Measurements from ENCODE around the gene KCNA1. TPM values are rescaled to one million over a fixed set of nuclear protein-coding genes. Genes with fewer than 3 reads are reported as not detected.
"Not testable (repeated sequence)": the region's sequence is repeated elsewhere in the genome, so short reads cannot be mapped to it uniquely, and the experiment has no call there.

Gene KCNA1
- total RNA-seq, 4 donors from 2014 or later, result 0.27 to 3.9 (median 2.7) TPM

DNA sequence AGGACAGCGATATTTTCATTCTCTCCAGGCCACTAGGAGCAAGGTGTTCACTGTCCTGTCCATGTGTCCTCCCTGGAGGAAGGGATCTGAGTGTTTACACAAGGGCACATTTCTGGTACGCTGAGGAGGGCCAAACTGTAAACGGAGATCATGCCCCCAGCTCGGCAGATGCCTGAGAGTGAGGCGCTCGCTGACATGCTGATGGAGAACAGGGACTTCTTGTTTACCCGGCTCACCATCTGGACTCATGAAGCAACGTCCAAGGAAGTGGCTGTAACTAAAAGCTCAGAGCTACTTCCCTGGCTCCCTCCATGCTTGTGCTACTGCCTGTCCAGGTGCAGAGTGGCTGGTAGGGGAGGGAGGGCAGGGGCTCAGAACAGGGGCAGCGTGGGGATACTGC lies 43.4 kb upstream of the KCNA1 start:
- no peak for TF ChIP-seq POLR2A (IDR thresholded peaks at IDR 0.05)
- TF ChIP-seq CTCF (IDR thresholded peaks at IDR 0.05), result no peak
- H3K27ac ChIP-seq, result no peak overlapping the region
- no peaks in the 10 kb centered on the region for H3K9me3 ChIP-seq
- H3K4me1 ChIP-seq, result no peaks in the 10 kb centered on the region
- intact Hi-C loops (cut with DNase I), result no loop called here
- no peaks in the 10 kb centered on the region for H3K27me3 ChIP-seq
- no peak overlapping the region for H3K4me3 ChIP-seq (replicated peaks in 1 of 3)
- DNase-seq, result no peak
- 46 to 48% methylated on average over 9 of the region's 9 CpGs for WGBS, 2 donors
- no peaks in the 10 kb centered on the region for H3K36me3 ChIP-seq

GRCh38 chr12:4867384-4867783 lies 42.3 kb upstream of the KCNA1 start:
- no peak for TF ChIP-seq POLR2A (IDR thresholded peaks at IDR 0.05)
- 84 to 87% methylated on average over 5 of the region's 5 CpGs for WGBS, 2 donors
- Histone ChIP-seq H3K4me1 (no peaks in the 10 kb centered on the region), H3K27ac (no peak overlapping the region), H3K27me3 (no peaks in the 10 kb centered on the region), H3K4me3 (replicated peaks in 1 of 3) (no peak overlapping the region), H3K36me3 (no peaks in the 10 kb centered on the region), H3K9me3 (no peaks in the 10 kb centered on the region)
- DNase-seq, result no peak
- intact Hi-C loops (cut with DNase I), result no loop called here

DNA sequence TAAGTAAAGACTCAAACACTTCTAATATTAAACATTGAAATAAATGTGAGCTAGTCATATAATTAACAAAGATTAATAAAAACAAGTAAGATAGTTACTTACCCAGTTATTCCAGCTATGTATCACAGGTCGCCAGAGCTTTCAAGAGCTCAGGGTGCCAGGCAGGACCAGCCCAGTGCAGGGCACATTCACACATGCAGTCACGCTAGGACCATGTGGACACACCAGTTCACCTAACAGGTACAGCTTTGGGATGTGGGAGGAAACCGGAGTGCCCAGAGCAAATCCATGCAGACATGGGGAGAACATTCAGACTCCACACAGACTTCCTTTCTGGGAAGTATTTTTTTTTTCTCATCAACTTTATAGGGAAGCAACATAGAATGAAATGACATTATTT lies 39.3 kb upstream of the KCNA1 start:
- no peak for DNase-seq
- intact Hi-C loops (cut with DNase I), result no loop called here
- Histone ChIP-seq H3K27ac (no peak overlapping the region), H3K4me3 (replicated peaks in 1 of 3) (no peak overlapping the region), H3K27me3 (peaks cover 3% of the 10 kb centered on the region), H3K9me3 (no peaks in the 10 kb centered on the region), H3K4me1 (no peaks in the 10 kb centered on the region), H3K36me3 (no peaks in the 10 kb centered on the region)
- 88 to 89% methylated on average over 3 of the region's 3 CpGs for WGBS, 2 donors
- TF ChIP-seq CTCF (IDR thresholded peaks at IDR 0.05) (no peak), POLR2A (IDR thresholded peaks at IDR 0.05) (no peak)

- H3K27ac ChIP-seq, result no peak overlapping the region
- H3K27me3 ChIP-seq, result peaks cover 3% of the 10 kb centered on the region
- WGBS, 2 donors, result 82 to 88% methylated on average over 9 of the region's 9 CpGs
- no peak for TF ChIP-seq CTCF (IDR thresholded peaks at IDR 0.05)
- no peak for TF ChIP-seq POLR2A (IDR thresholded peaks at IDR 0.05)
- no peaks in the 10 kb centered on the region for H3K9me3 ChIP-seq
- DNase-seq, result no peak
- no peaks in the 10 kb centered on the region for H3K36me3 ChIP-seq
- no peak overlapping the region for H3K4me3 ChIP-seq (replicated peaks in 1 of 3)
- no peaks in the 10 kb centered on the region for H3K4me1 ChIP-seq
- intact Hi-C loops (cut with DNase I), result no loop called here
Measured at GRCh38 chr12:4871514-4871913, 38.2 kb upstream of the KCNA1 start.

GRCh38 chr12:4873947-4874346 lies 35.8 kb upstream of the KCNA1 start:
- Histone ChIP-seq H3K4me3 (replicated peaks in 1 of 3) (no peak overlapping the region), H3K27me3 (peaks cover 3% of the 10 kb centered on the region), H3K9me3 (no peaks in the 10 kb centered on the region), H3K27ac (no peak overlapping the region), H3K4me1 (no peaks in the 10 kb centered on the region), H3K36me3 (no peaks in the 10 kb centered on the region)
- DNase-seq, result no peak
- 75 to 76% methylated on average over 1 of the region's 1 CpG for WGBS, 2 donors
- intact Hi-C loops (cut with DNase I), result no loop called here
- no peak for TF ChIP-seq CTCF (IDR thresholded peaks at IDR 0.05)
- TF ChIP-seq POLR2A (IDR thresholded peaks at IDR 0.05), result no peak

DNA sequence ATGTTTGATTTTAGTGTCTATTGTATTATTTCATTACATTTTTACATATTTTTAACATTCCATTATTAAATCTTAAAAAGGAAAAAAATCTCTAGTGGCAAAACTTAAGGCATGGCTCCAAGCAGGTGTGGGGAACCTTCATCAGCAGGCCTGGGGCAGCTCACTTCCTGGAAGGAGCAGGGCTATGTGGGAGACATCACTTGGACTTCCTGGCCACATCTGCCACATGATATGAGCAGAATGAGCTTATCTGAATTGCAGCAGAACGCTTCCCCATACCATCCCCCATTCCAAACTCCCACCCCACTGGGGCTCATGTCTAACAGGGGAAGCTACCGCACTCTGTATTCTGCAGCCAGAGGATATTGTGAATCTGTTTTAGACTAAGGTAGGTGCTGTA lies 35.0 kb upstream of the KCNA1 start:
- intact Hi-C loops (cut with DNase I), result no loop called here
- Histone ChIP-seq H3K4me1 (no peaks in the 10 kb centered on the region), H3K9me3 (no peaks in the 10 kb centered on the region), H3K4me3 (replicated peaks in 1 of 3) (no peak overlapping the region), H3K27me3 (peaks cover 3% of the 10 kb centered on the region), H3K27ac (no peak overlapping the region), H3K36me3 (no peaks in the 10 kb centered on the region)
- DNase-seq, result no peak
- TF ChIP-seq CTCF (IDR thresholded peaks at IDR 0.05) (no peak), POLR2A (IDR thresholded peaks at IDR 0.05) (no peak)
- WGBS, 2 donors, result 81 to 94% methylated on average over 2 of the region's 2 CpGs

GRCh38 chr12:4879481-4879880 lies 30.2 kb upstream of the KCNA1 start:
- DNase-seq; H3K4me1 ChIP-seq; H3K36me3 ChIP-seq; H3K4me3 ChIP-seq (replicated peaks in 1 of 3); intact Hi-C loops (cut with DNase I); H3K27ac ChIP-seq; H3K27me3 ChIP-seq; H3K9me3 ChIP-seq: not testable (repeated sequence)
- 96 to 100% methylated on average over 2 of the region's 2 CpGs for WGBS, 2 donors

All from thyroid gland (tissue), 4 donors.